ENCODE data around the gene PCMTD2. TPM values are rescaled to one million over a fixed set of nuclear protein-coding genes. Genes with fewer than 3 reads are reported as not detected.

PCMTD2 gene
- polyA plus RNA-seq, 1 of the 3 experiments (the other 2 are of a cell fraction), result 50.7 TPM

DNA sequence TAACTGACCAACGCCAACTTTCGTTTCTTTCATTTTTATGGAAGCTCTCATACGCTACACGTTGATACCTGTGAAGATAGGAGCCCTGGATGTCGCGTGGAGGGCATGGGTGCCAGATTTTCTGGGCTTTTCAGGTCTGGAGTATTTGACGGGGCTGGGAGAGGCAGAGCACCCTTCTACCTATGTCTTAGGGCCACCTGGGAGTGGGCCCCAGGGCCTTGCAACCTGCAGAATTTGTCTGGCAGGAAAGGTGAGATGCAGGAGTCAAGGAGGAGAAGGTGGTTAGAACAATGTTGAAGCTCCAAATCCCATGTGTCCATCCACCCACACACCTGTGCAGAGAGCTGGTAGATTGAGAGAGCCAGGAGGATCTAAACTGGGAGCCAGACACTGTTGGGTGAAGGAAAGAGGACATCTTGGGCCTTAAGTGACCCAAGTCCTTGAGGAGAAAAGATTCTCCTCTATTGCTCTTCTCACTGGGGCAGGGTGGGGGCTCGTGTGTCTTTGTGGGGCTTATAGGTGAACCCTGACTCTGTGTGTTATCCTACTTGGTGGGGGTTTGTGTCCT is 27.4 kb upstream of the PCMTD2 start:
- H3K27me3 ChIP-seq (ENCODE audit: insufficient read depth), result no peaks in the 10 kb centered on the region
- H4K20me1 ChIP-seq (ENCODE audit: insufficient read depth), result no peaks in the 10 kb centered on the region
- H3K36me3 ChIP-seq (replicated peaks in 1 of 2; ENCODE audit: control insufficient read depth in 1 of 2, insufficient read depth in 2 of 2, low read length in 1 of 2), result no peaks in the 10 kb centered on the region
- peaks cover 15 to 20% of the 10 kb centered on the region in 2 experiments; a peak in 2 of 4 replicates for H3K4me1 ChIP-seq (ENCODE audit: control insufficient read depth in 1 of 2, insufficient read depth in 2 of 2, low read depth in 1 of 2, low read length in 1 of 2)
- 57% methylated on average over 8 of the region's 8 CpGs for WGBS (ENCODE audit: low lambda C conversion rate)
- TF ChIP-seq TCF12 (IDR thresholded peaks at IDR 0.05), result no peak
- no peak for TF ChIP-seq FOXM1 (IDR thresholded peaks at IDR 0.05; ENCODE audit: low read depth)
- TF ChIP-seq, protein P1, sequence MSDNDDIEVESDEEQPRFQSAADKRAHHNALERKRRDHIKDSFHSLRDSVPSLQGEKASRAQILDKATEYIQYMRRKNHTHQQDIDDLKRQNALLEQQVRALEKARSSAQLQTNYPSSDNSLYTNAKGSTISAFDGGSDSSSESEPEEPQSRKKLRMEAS (IDR thresholded peaks at IDR 0.05; ENCODE audit: low read depth), result no peak
- TF ChIP-seq, protein P2, sequence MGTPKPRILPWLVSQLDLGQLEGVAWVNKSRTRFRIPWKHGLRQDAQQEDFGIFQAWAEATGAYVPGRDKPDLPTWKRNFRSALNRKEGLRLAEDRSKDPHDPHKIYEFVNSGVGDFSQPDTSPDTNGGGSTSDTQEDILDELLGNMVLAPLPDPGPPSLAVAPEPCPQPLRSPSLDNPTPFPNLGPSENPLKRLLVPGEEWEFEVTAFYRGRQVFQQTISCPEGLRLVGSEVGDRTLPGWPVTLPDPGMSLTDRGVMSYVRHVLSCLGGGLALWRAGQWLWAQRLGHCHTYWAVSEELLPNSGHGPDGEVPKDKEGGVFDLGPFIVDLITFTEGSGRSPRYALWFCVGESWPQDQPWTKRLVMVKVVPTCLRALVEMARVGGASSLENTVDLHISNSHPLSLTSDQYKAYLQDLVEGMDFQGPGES (IDR thresholded peaks at IDR 0.05; ENCODE audit: low read depth, low read length), result no peak
- no peak for TF ChIP-seq CHD2 (IDR thresholded peaks at IDR 0.05; ENCODE audit: low read length, partially characterized antibody)
- no peak for TF ChIP-seq ELF1 (IDR thresholded peaks at IDR 0.05)
- no peak for TF ChIP-seq RCOR1 (IDR thresholded peaks at IDR 0.05; ENCODE audit: low read length)
- no peak for TF ChIP-seq JUND (IDR thresholded peaks at IDR 0.05)
- H3K79me2 ChIP-seq (ENCODE audit: insufficient read depth), result no peaks in the 10 kb centered on the region
- no peaks in the 10 kb centered on the region for H3K9me2 ChIP-seq
- no peaks in the 10 kb centered on the region for H3K9me3 ChIP-seq
- no peak for DNase-seq
- no peaks in the 10 kb centered on the region for H3F3A ChIP-seq (replicated peaks; ENCODE audit: insufficient read depth)
- no peak overlapping the region for H3K9ac ChIP-seq
- no peak overlapping the region for H3K4me3 ChIP-seq (ENCODE audit: low read depth in 2 of 2, low read length in 1 of 2)
- H2AFZ ChIP-seq (ENCODE audit: low read depth), result no peak overlapping the region
- no peak overlapping the region for H3K27ac ChIP-seq (ENCODE audit: low read depth in 2 of 2, low read length in 1 of 2)
- H3K4me2 ChIP-seq, result no peak overlapping the region
- CTCF ChIA-PET, result interaction anchor here (1.5 kb wide), 1 partner anchor 18 kb away, joined by 4 read pairs; no protein-coding TSS in a partner anchor
- POLR2A ChIA-PET, result no interaction called here

DNA sequence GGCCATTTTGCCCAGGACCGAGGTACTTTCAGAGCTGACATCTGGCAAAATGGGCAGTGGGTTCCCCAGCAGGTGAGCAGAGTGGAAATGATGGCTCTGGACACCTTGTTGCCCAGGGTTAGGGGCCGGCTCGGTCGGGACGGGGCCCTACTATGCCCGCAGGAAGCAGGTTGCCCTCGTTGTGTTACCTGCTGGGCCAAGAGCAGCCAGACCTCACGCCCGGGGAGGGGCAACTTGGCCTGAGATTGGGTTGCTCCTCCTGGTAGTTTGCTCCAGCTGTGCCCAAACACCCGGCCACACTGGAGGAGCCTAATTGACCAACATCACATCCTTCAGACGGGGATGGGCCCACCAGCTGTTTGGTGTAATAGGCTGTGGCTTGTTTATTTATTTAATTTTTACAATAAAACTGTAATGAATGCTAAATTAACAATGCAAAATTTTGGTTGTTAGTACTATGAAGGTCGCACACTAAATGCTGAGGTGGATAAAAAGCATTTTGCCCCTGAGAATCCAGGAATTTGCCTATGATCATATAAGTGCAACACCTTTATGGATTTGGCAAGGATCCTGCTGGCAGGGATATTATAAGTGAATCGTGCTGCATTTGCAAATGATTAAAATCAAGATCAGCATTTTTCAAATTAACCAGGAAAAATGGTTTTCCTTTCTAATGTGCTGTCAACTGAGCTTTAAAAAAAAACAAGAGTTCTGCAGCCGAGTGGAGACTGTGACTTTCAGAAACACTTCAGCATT is 26.6 kb upstream of the PCMTD2 start:
- Histone ChIP-seq H3K4me1 (ENCODE audit: control insufficient read depth in 1 of 2, insufficient read depth in 2 of 2, low read depth in 1 of 2, low read length in 1 of 2) (peaks cover 10 to 24% of the 10 kb centered on the region in 2 experiments; a peak in 2 of 4 replicates), H3F3A (replicated peaks; ENCODE audit: insufficient read depth) (no peaks in the 10 kb centered on the region), H3K9me3 (no peaks in the 10 kb centered on the region), H3K4me3 (ENCODE audit: low read depth in 2 of 2, low read length in 1 of 2) (no peak overlapping the region), H3K9me2 (no peaks in the 10 kb centered on the region), H3K27me3 (ENCODE audit: insufficient read depth) (no peaks in the 10 kb centered on the region), H3K9ac (no peak overlapping the region), H2AFZ (ENCODE audit: low read depth) (no peak overlapping the region), H3K4me2 (no peak overlapping the region), H3K27ac (ENCODE audit: low read depth in 2 of 2, low read length in 1 of 2) (no peak overlapping the region), H3K36me3 (replicated peaks in 1 of 2; ENCODE audit: control insufficient read depth in 1 of 2, insufficient read depth in 2 of 2, low read length in 1 of 2) (no peaks in the 10 kb centered on the region), H3K79me2 (ENCODE audit: insufficient read depth) (no peaks in the 10 kb centered on the region), H4K20me1 (ENCODE audit: insufficient read depth) (no peaks in the 10 kb centered on the region)
- ChIA-PET POLR2A (no interaction called here), CTCF (interaction anchor here (1.5 kb wide), 1 partner anchor 17 kb away, joined by 4 read pairs; no protein-coding TSS in a partner anchor)
- no peak for DNase-seq
- 47% methylated on average over 8 of the region's 14 CpGs for WGBS (ENCODE audit: low lambda C conversion rate)
- no peak for TF ChIP-seq TAF1 (IDR thresholded peaks at IDR 0.05; ENCODE audit: borderline replicate concordance, low read depth, low read length)
- TF ChIP-seq RXRA (IDR thresholded peaks at IDR 0.05; ENCODE audit: borderline replicate concordance, low read depth), result no peak
- no peak for TF ChIP-seq GABPA (IDR thresholded peaks at IDR 0.05; ENCODE audit: low read depth)
- no peak for TF ChIP-seq EZH2phosphoT487 (IDR thresholded peaks at IDR 0.05; ENCODE audit: borderline replicate concordance, low read depth)
